Stimulated activated CD8-positive, alpha-beta memory T cell treated with anti-CD3 and anti-CD28 coated beads, Interleukin-4, amount 100 ng/mL, for 4 hours (primary cell): ENCODE results near the gene METTL14.

Experiments used
- DNase-seq, 2 donors: peaks; one replicate each; pipeline ENCODE4 v3.0.0-alpha.2; 2020; ENCODE audit warnings: low read depth in 2 of 2, low spot score in 1 of 2

The METTL14 gene

GRCh38 chr4:118734491-118735205 is 49.5 kb downstream of the METTL14 start:
- no peak for DNase-seq

- no peak for DNase-seq
These were observed 51.7 kb downstream of the METTL14 start for GRCh38 chr4:118736900-118737299.

GRCh38 chr4:118738090-118738489 is 52.9 kb downstream of the METTL14 start:
- DNase-seq: no peak

DNA sequence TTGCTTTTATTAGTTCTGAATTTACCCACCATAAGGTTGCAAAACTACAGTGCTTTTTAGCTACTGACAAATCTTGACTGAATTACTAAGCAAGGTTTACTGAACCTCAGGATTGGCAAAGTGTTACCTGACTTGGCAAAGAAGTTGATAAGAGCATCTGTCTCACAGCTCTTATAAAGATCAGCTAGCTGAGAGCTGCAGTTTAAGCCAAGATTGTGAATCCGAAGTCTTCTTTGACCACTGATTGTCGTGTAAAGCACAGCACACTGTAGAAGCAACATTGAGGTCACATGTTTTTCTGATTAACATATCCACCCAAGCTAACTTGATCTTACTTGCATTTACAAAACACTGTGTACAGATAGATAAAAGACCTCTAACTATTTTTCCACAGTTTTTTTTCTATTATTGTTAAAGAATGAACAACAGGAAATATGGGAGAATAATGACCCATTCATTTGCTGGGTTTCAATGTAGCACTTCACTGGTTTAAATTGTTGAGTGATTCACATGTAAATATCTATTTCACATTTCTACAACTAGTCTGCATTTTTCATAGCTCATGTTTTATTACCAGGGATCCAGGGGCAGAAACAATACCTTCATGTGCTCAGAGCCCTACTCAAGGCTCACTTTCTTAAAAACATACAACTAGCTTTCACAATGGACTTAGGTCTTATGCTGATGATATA is 54.0 kb downstream of the METTL14 start:
- DNase-seq: no peak

- no peak for DNase-seq
These were observed 55.7 kb downstream of the METTL14 start for GRCh38 chr4:118740869-118741268.

DNA sequence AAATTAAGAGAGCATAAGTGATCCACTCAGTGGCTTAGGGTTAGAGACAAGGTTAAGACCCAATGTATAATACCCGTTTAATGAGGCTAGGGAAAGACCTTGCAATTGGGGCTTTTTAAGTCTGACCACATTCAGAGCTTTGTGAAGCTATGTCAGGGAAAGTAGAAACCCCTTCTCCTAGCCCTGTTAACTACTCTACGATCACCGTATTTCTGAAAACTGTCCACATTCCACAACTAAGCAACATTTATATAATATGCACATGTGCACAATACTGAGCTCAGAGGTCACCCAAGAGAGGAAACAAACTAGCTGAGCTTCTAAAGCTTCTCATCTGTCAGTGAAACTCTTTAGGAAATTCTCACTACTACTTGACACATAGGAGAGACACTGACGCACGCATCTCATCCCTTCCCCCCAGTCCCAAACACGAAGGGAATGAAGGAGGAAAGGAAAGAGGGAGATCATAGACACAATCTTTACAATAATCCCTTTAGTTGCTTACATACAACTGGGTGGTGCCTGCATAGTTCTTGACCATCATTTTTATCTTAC is 56.2 kb downstream of the METTL14 start:
- no peak for DNase-seq

DNA sequence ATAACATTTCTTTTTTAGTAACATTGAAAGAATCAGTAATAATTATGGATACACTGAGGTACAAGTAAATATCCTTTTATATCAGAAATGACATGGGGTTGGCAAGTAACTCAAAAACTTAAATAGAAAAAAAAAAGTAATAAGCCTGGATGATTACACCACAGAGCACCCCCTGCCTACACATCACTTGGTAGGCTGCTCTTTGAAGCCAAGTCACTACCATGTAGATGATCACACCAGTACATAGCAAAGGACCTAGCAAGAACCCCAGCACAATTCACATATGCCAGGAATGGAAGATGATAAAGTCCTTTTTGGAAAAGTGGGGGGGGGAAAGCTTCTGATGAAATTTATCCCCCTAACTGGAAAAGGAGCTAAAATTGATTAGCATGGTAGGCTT is 56.9 kb downstream of the METTL14 start:
- no peak for DNase-seq

DNA sequence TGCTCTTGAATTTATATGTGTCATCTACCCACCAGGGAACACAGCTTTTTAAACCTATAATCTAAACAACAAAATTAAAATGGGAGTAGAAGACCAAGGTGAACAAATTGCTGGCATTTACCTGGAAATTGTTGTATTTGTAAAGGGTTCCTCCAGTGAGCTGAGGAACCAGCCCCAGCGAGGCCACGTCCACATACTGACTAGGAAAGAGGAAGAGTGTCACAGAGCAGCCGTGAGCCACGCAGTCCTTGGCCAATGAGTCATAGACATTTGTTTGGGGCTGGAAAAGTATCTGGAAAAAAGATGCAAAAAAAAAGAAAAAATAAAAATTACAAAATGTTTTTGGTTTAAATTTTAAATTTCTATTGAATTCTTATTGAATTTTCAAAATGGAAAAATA is 58.7 kb downstream of the METTL14 start:
- no peak for DNase-seq

GRCh38 chr4:118745357-118745756 is 60.2 kb downstream of the METTL14 start:
- no peak for DNase-seq

DNA sequence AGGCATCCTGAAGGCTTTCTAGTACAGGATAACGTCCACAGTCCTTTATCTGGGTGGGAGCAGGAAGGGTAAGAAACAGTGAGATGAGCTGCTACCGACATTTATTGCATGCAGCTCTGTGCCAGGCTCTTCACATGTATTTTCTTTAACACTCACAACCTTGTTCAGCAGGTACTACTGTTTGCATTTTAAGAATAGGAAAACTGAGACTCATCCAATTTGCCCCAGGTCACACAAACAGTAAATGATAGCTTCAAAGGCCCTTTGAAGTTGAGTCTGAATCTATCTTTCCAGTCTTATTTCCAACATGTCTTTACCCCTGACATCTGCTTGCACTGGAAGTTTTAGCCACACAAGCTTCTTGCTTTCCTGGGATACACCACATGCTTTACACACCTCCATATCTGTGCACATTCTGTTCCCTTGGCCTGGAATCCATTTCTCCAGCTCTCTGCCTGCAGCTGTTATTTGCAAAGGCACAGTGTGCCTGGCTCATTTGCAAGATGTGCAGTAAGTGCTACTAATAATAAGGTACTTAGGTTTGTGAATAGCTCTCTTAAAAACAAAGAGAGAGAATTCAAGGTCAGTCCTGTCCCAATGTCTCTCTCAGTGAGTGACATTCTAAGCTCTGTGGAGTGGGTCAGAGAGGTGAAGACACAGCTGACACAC is 61.2 kb downstream of the METTL14 start:
- DNase-seq: no peak

GRCh38 chr4:118749347-118749988 is 64.3 kb downstream of the METTL14 start:
- no peak for DNase-seq

DNA sequence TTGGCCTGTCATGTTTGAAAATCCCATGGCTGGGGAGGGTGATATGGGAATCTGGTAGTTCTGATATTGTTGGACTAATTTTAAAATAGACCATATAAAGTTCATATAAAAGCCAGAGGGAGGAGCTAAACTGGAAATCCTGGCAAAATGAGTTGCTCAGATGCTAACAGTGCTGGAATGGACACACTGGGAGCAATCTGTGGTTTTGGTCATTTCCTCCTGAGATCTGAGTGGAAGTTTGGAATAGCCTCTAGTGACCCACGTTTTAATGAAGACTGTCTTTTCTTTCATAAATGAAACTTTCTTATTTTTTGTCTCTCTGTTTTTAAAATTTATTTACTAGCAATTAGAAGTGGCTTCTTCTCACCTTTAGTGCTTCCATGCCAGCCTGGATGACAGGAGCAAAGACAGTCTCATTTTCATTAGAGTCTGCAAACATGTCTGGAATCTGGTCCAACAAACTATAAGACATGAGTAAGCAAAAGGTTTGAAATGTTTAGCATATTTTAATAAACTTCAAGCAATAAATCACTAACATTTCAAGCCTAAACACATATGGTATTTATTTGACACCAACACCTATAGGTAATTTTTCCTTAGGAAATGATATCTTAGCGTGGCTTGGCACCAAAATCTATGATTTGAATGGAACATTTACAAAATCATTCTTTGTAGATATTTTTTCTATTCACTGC is 66.6 kb downstream of the METTL14 start:
- DNase-seq: no peak

- no peak for DNase-seq
These were observed 67.4 kb downstream of the METTL14 start for GRCh38 chr4:118752551-118752950.

- no peak for DNase-seq
These were observed 67.9 kb downstream of the METTL14 start for GRCh38 chr4:118753096-118753495.

DNA sequence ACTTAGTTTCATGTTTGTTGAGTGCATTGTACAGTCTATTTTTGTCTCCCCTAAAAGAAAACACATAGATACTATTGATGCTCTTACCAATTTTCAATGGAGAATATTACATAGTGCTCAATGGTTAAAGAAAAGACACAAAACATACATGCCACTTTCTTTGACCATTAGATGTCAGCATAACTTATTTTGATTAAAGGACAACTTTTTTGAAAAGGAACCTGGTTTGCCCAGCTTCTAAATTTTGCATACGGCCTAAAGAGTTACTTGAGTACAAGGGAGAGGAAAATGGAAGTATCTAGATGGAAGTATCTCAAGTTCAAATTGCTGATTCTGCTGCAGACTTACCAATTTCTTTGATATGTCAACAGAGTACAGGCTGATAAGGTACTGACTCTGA is 68.5 kb downstream of the METTL14 start:
- no peak for DNase-seq

DNA sequence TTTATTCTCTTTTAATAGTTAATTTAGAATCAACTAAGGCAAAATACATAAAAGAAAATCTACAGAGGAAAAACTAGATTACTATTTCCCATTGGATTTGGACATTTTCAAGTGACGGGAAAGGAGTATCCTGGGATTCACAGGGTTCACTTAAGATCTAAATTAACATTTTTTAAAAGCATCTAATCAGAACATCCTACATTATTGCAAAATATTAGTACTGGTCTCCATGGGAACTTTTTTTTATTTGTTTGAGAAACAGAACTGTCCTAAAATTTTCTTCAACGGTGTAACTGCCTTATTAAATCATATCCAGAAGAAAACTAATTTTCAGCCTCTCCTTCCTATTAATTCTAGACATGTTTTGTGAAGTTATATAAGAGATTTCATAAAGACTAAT is 69.7 kb downstream of the METTL14 start:
- DNase-seq: no peak

GRCh38 chr4:118755438-118756226 is 70.4 kb downstream of the METTL14 start:
- no peak for DNase-seq

GRCh38 chr4:118756429-118756828 is 71.2 kb downstream of the METTL14 start:
- DNase-seq: no peak

DNA sequence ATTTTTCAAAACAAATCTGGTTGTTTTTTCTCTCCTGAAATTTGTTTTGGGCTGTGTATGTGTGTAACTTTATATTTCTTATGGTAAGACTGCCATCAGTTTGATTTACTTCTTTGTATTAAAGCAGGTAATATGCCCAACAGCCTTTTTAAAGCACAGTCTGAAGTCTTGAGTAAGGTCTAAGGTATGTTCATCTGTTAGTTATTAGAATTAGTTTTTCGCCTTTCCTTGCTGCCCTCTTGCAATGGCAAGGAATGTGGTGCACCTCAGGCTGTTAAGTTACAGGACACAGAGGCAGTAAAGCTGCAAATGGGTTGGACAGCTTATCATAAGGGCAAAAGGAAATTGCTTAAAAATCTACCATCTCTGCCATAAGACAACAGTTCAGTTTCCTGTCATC is 71.8 kb downstream of the METTL14 start:
- DNase-seq: no peak

DNA sequence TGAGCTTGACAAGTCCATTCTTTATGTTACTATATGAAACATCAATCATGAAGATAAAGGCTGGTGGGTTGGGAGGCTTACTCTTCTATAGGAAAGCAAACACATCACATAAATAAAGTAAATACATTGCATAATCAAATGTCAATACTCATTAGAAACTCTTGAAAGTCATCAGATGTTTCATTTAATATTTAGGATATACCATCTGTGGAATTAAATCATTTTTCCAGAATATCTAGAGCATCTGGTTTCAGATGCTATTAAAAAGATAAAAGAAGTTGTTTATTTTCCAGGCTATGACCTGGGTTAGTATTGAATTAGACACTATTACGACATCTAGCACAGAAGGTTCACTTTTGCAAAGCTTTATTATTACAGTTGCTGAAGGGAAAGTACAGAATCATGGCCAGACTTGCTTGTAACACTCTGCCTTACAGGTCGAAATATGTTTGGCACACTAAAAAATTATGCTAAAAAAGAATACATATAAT is 72.6 kb downstream of the METTL14 start:
- DNase-seq: no peak
